HL-60 (cell line): ENCODE results near the gene SNX25.

Experiments
- POLR2AphosphoS5 ChIP-seq: IDR thresholded peaks from 2 replicates; pipeline ENCODE4 v1.6.1; 2012; ENCODE audit warnings: low read depth
- SPI1 ChIP-seq: IDR thresholded peaks from 2 replicates; pipeline ENCODE4 v1.6.1; 2012; ENCODE audit warnings: low read depth, mild to moderate bottlenecking, borderline replicate concordance
- TF ChIP-seq, protein P1 (sequence below): IDR thresholded peaks from one replicate; pipeline ENCODE4 v1.5.1; 2011; ENCODE audit warnings: low read length, control low read depth, inconsistent platforms; ENCODE audit not compliant: insufficient read depth
- TF ChIP-seq, protein P2 (sequence below): IDR thresholded peaks from 2 replicates; pipeline ENCODE4 v1.6.1; 2012; ENCODE audit warnings: low read depth; ENCODE audit not compliant: insufficient replicate concordance

DNA sequence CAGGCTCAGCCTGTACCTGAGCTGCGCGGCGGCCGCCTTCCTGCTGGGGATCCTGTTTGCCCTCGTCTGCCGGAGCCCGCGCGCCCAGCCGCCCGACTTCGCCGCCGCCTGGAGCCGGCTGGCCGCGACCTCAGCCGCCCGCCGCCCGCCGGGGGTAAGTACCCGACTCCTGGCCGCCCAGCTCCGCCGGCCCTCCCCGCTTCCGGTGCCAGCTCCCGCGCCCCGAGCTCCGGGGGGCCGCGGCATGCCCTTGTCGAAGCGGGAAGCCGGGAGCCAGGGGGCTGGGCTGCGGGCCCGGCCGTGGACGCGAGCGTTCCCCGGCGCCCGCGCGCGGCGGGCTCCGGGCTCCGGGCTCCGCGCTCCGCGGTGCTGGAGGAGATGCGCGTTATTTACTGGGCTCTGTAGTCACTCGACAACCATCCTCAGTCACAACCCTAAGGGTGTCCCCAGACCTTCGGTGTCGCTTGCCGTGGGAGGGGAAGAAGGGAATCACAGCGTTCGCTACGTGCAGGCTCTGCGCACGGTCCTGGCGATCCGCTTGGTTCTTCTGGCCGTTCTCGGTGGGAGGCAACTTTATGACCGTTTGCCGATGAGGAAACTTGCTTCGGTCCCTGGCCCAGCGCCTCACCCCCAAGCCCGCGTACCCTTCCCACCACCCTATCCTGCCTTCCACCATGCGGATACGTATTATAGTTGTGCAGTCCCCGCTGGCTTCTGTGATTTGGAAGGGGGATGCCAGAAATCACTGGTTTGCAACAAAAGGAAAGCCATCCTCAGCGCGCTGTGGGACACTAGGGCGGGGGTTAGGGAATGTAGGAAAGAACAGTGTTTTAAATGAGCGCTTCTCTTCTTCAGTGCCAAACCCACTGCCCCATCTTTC is 944 bp downstream of the SNX25 start:
- TF ChIP-seq, protein P1, sequence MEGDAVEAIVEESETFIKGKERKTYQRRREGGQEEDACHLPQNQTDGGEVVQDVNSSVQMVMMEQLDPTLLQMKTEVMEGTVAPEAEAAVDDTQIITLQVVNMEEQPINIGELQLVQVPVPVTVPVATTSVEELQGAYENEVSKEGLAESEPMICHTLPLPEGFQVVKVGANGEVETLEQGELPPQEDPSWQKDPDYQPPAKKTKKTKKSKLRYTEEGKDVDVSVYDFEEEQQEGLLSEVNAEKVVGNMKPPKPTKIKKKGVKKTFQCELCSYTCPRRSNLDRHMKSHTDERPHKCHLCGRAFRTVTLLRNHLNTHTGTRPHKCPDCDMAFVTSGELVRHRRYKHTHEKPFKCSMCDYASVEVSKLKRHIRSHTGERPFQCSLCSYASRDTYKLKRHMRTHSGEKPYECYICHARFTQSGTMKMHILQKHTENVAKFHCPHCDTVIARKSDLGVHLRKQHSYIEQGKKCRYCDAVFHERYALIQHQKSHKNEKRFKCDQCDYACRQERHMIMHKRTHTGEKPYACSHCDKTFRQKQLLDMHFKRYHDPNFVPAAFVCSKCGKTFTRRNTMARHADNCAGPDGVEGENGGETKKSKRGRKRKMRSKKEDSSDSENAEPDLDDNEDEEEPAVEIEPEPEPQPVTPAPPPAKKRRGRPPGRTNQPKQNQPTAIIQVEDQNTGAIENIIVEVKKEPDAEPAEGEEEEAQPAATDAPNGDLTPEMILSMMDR = no peak
- no peak for TF ChIP-seq POLR2AphosphoS5
- TF ChIP-seq, protein P2, sequence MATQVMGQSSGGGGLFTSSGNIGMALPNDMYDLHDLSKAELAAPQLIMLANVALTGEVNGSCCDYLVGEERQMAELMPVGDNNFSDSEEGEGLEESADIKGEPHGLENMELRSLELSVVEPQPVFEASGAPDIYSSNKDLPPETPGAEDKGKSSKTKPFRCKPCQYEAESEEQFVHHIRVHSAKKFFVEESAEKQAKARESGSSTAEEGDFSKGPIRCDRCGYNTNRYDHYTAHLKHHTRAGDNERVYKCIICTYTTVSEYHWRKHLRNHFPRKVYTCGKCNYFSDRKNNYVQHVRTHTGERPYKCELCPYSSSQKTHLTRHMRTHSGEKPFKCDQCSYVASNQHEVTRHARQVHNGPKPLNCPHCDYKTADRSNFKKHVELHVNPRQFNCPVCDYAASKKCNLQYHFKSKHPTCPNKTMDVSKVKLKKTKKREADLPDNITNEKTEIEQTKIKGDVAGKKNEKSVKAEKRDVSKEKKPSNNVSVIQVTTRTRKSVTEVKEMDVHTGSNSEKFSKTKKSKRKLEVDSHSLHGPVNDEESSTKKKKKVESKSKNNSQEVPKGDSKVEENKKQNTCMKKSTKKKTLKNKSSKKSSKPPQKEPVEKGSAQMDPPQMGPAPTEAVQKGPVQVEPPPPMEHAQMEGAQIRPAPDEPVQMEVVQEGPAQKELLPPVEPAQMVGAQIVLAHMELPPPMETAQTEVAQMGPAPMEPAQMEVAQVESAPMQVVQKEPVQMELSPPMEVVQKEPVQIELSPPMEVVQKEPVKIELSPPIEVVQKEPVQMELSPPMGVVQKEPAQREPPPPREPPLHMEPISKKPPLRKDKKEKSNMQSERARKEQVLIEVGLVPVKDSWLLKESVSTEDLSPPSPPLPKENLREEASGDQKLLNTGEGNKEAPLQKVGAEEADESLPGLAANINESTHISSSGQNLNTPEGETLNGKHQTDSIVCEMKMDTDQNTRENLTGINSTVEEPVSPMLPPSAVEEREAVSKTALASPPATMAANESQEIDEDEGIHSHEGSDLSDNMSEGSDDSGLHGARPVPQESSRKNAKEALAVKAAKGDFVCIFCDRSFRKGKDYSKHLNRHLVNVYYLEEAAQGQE = no peak
- TF ChIP-seq SPI1 = no peak
